ENCODE measurements around the gene PBX1.

The PBX1 gene

DNA sequence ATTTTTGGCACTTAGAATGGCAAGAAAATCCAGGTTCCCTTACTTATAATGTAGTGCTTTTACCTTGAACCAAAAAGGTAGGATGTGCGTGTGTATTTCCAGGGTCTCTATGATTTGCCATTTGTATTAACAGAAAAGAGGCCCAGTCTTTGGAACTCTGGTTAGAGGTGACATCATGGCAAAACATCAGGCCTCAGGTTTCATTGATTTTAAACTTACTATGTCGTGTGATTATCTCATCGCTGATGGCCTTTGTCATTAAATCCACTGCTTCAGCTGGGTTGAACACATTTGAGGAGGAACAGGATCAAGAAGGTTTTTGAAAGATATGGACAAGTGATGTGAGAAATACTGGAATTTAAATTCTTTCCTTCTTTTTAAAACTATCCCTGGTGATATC is 95.2 kb downstream of the PBX1 start:
- Histone ChIP-seq H3K4me2 (ENCODE audit: insufficient read depth, low read length) (no peak overlapping the region), H3K9ac (ENCODE audit: low read depth, low read length) (no peak overlapping the region), H3K9me3 (ENCODE audit: insufficient read depth, low read length, severe bottlenecking) (no peaks in the 10 kb centered on the region), H3K4me3 (ENCODE audit: low read depth in 1 of 2, low read length in 2 of 2) (no peak overlapping the region), H2AFZ (ENCODE audit: low read depth, low read length) (no peak overlapping the region), H4K20me1 (ENCODE audit: insufficient read depth, low read length) (no peaks in the 10 kb centered on the region), H3K36me3 (ENCODE audit: insufficient read depth, low read length) (no peaks in the 10 kb centered on the region), H3K79me2 (ENCODE audit: insufficient read depth, low read length) (no peaks in the 10 kb centered on the region), H3K27me3 (ENCODE audit: insufficient read depth, low read length, poor library complexity) (no peaks in the 10 kb centered on the region), H3K4me1 (ENCODE audit: insufficient read depth, low read length) (no peaks in the 10 kb centered on the region), H3K27ac (ENCODE audit: low read length) (no peak overlapping the region)
- ATAC-seq (ENCODE audit: insufficient read depth, low read depth) (no peak), DNase-seq (no peak)
- TF ChIP-seq, protein P1, sequence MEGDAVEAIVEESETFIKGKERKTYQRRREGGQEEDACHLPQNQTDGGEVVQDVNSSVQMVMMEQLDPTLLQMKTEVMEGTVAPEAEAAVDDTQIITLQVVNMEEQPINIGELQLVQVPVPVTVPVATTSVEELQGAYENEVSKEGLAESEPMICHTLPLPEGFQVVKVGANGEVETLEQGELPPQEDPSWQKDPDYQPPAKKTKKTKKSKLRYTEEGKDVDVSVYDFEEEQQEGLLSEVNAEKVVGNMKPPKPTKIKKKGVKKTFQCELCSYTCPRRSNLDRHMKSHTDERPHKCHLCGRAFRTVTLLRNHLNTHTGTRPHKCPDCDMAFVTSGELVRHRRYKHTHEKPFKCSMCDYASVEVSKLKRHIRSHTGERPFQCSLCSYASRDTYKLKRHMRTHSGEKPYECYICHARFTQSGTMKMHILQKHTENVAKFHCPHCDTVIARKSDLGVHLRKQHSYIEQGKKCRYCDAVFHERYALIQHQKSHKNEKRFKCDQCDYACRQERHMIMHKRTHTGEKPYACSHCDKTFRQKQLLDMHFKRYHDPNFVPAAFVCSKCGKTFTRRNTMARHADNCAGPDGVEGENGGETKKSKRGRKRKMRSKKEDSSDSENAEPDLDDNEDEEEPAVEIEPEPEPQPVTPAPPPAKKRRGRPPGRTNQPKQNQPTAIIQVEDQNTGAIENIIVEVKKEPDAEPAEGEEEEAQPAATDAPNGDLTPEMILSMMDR (IDR thresholded peaks at IDR 0.05; ENCODE audit: borderline replicate concordance, extremely low read depth, low read length, poor library complexity, severe bottlenecking): no peak
- TF ChIP-seq EZH2 (IDR thresholded peaks at IDR 0.05; ENCODE audit: borderline replicate concordance, low read depth, low read length, severe bottlenecking): no peak

DNA sequence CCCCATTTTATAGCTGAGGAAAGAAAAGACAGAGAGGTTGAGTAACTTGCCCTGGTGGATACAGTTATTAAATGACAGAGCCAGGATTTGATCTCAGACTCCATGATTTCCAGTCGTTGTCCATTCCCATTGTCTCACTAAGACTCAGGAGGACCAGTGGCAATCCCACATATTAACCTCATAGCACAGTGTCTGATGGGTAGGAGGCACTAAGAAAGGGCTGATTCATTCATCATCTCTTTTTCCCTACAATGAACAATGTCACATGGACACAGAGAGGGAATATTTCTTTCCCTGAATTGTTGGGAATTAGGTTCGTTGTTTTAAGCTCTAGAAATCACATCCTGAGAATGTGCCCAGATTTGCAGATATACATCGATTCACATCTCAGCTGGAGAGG is 99.9 kb downstream of the PBX1 start:
- H3K27ac ChIP-seq (ENCODE audit: low read length): no peak overlapping the region
- H3K9me3 ChIP-seq (ENCODE audit: insufficient read depth, low read length, severe bottlenecking): no peaks in the 10 kb centered on the region
- DNase-seq (no peak), ATAC-seq (ENCODE audit: insufficient read depth, low read depth) (no peak)
- H4K20me1 ChIP-seq (ENCODE audit: insufficient read depth, low read length): no peaks in the 10 kb centered on the region
- no peaks in the 10 kb centered on the region for H3K27me3 ChIP-seq (ENCODE audit: insufficient read depth, low read length, poor library complexity)
- H3K4me1 ChIP-seq (ENCODE audit: insufficient read depth, low read length): peaks cover 4% of the 10 kb centered on the region; the same call in 1 of the 2 replicates
- H2AFZ ChIP-seq (ENCODE audit: low read depth, low read length): no peak overlapping the region
- H3K4me3 ChIP-seq (ENCODE audit: low read depth in 1 of 2, low read length in 2 of 2): no peak overlapping the region
- no peak overlapping the region for H3K4me2 ChIP-seq (ENCODE audit: insufficient read depth, low read length)
- no peaks in the 10 kb centered on the region for H3K79me2 ChIP-seq (ENCODE audit: insufficient read depth, low read length)
- no peaks in the 10 kb centered on the region for H3K36me3 ChIP-seq (ENCODE audit: insufficient read depth, low read length)
- no peak for TF ChIP-seq EZH2 (IDR thresholded peaks at IDR 0.05; ENCODE audit: borderline replicate concordance, low read depth, low read length, severe bottlenecking)
- TF ChIP-seq, protein P1 (IDR thresholded peaks at IDR 0.05; ENCODE audit: borderline replicate concordance, extremely low read depth, low read length, poor library complexity, severe bottlenecking): no peak
- H3K9ac ChIP-seq (ENCODE audit: low read depth, low read length): no peak overlapping the region

DNA sequence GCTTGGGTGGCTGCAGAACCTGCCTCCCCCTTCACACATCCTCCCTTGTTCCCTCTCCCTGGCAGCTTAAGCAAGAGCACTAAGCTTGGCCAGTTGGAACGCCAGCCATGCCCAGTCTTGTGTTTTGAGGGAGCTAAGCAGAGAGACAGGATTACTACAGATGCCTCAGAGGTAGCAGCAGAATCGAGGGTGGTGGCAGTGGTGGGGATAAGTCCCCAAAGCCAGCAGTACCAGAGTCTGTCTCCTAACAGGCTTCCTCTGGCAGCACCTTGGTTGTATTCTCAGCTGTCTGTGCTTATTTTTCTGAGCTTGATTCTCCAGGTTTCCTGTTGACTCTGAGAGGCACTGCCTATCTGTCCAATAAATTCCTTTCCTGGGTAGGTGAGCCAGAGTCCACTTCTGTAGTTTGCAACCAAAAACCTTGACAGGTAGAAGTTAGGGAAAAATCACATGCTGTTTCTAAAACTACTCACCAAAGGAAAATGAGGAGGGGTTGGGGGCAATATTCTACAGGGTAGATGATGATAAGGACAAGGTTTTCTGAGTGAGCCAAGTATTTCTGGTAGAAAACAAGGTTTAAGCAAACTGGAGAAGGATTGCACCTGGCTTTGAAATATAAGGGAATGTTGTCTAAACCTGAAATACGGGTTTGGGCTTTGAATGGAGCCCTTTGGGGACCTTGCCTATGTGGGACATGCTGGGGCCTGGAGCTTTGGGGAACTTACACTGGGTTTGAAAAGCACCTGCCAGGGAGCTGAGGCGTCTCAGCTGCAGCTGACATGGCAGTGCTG is 100.8 kb downstream of the PBX1 start:
- ATAC-seq (ENCODE audit: insufficient read depth, low read depth) (no peak), DNase-seq (no peak)
- no peaks in the 10 kb centered on the region for H4K20me1 ChIP-seq (ENCODE audit: insufficient read depth, low read length)
- no peak overlapping the region for H3K4me3 ChIP-seq (ENCODE audit: low read depth in 1 of 2, low read length in 2 of 2)
- H3K4me1 ChIP-seq (ENCODE audit: insufficient read depth, low read length): peaks cover 4% of the 10 kb centered on the region; the same call in 1 of the 2 replicates
- no peaks in the 10 kb centered on the region for H3K9me3 ChIP-seq (ENCODE audit: insufficient read depth, low read length, severe bottlenecking)
- no peaks in the 10 kb centered on the region for H3K79me2 ChIP-seq (ENCODE audit: insufficient read depth, low read length)
- H3K36me3 ChIP-seq (ENCODE audit: insufficient read depth, low read length): no peaks in the 10 kb centered on the region
- H3K27ac ChIP-seq (ENCODE audit: low read length): no peak overlapping the region
- H2AFZ ChIP-seq (ENCODE audit: low read depth, low read length): no peak overlapping the region
- no peak overlapping the region for H3K9ac ChIP-seq (ENCODE audit: low read depth, low read length)
- TF ChIP-seq, protein P1 (IDR thresholded peaks at IDR 0.05; ENCODE audit: borderline replicate concordance, extremely low read depth, low read length, poor library complexity, severe bottlenecking): no peak
- TF ChIP-seq EZH2 (IDR thresholded peaks at IDR 0.05; ENCODE audit: borderline replicate concordance, low read depth, low read length, severe bottlenecking): no peak
- no peaks in the 10 kb centered on the region for H3K27me3 ChIP-seq (ENCODE audit: insufficient read depth, low read length, poor library complexity)
- no peak overlapping the region for H3K4me2 ChIP-seq (ENCODE audit: insufficient read depth, low read length)

Measured in DND-41 (cell line).